B cell (primary cell): ENCODE results near the gene NMU. TPM values are rescaled to one million over a fixed set of nuclear protein-coding genes. Genes with fewer than 3 reads are reported as not detected.
"Not testable (repeated sequence)": the region's sequence is repeated elsewhere in the genome, so short reads cannot be mapped to it uniquely, and the experiment has no call there.

Experiments
- ATAC-seq: fragments of 200-7000 bp; cut with Tn5 transposase; one replicate; pipeline ENCODE4 v1.10.0; 2021; ENCODE audit warnings: low read depth, mild to moderate bottlenecking, moderate number of reproducible peaks, moderate library complexity
- CTCF ChIA-PET: fragments of 350-600 bp; sonication (Branson Sonifier 250); formaldehyde crosslinking; loops from one replicate; lab custom pipeline; 2021; ENCODE audit warnings: antibody characterized with exemption, inconsistent platforms; lab: Charles Lee
- POLR2A ChIA-PET: fragments of 350-600 bp; sonication (Branson Sonifier 250); formaldehyde crosslinking; loops from one replicate; lab custom pipeline; 2021; ENCODE audit warnings: antibody characterized with exemption; lab: Charles Lee
- DNase-seq: peaks from one replicate; pipeline ENCODE4 v3.0.0; 2013
- H2AFZ ChIP-seq: 2 replicates; pipeline ENCODE4 v1.6.1; 2012; ENCODE audit warnings: mild to moderate bottlenecking, low read depth, low read length; ENCODE audit not compliant: insufficient read depth, poor library complexity, severe bottlenecking
- H3K27ac ChIP-seq, 2 donors: 1 replicate in 1 of 2; 2 replicates in 1 of 2; pipeline ENCODE4 v1.5.1; 2012 to 2013; ENCODE audit warnings: low read length in 2 of 2, mild to moderate bottlenecking in 2 of 2, moderate library complexity in 1 of 2
- H3K27me3 ChIP-seq, 4 experiments: fragments of 200-600 bp in 1 of 4; sonication (generic) in 1 of 4; replicated peaks in 1 of 4; 1 replicate in 2 of 4; 2 replicates in 2 of 4; pipeline versions ENCODE4 v1.6.1 to v1.7.0; 2013 to 2016; ENCODE audit warnings: low read length in 3 of 4, mild to moderate bottlenecking in 2 of 4, mixed read lengths in 1 of 4, moderate library complexity in 1 of 4; ENCODE audit not compliant: insufficient read depth in 4 of 4, control insufficient read depth in 3 of 4; ENCODE audit errors: control extremely low read depth in 1 of 4
- H3K36me3 ChIP-seq, 2 experiments: replicated peaks in 1 of 2; 1 replicate in 1 of 2; 2 replicates in 1 of 2; pipeline versions ENCODE4 v1.6.1 to v1.7.1; 2013; ENCODE audit warnings: low read length in 1 of 2; ENCODE audit not compliant: insufficient read depth in 2 of 2, control insufficient read depth in 1 of 2; ENCODE audit errors: control extremely low read depth in 1 of 2, extremely low read depth in 1 of 2
- H3K4me1 ChIP-seq, 2 donors: fragments of 200-600 bp in 1 of 2; sonication (generic) in 1 of 2; 1 replicate in 1 of 2; 2 replicates in 1 of 2; pipeline versions ENCODE4 v1.5.1 to v1.6.1; 2013 to 2017; ENCODE audit warnings: low read length in 2 of 2; ENCODE audit not compliant: control insufficient read depth in 2 of 2, insufficient read depth in 2 of 2
- H3K4me2 ChIP-seq: replicated peaks from 2 replicates; pipeline ENCODE3; 2012; ENCODE audit warnings: mild to moderate bottlenecking, low read depth, low read length; ENCODE audit not compliant: poor library complexity, severe bottlenecking
- H3K4me3 ChIP-seq, 5 experiments: fragments of 200-600 bp in 1 of 5; sonication (generic) in 1 of 5; 1 replicate in 3 of 5; 2 replicates in 2 of 5; pipeline versions ENCODE4 v1.5.1 to v1.7.0; 2011 to 2016; ENCODE audit warnings: low read length in 4 of 5, mild to moderate bottlenecking in 4 of 5, low read depth in 2 of 5, control low read depth in 1 of 5, moderate library complexity in 1 of 5; ENCODE audit not compliant: insufficient read depth in 1 of 5; ENCODE audit errors: control extremely low read depth in 1 of 5, extremely low read depth in 1 of 5
- H3K79me2 ChIP-seq: fragments of 200-600 bp; sonication (generic); one replicate; pipeline ENCODE4 v1.6.0; 2016; ENCODE audit warnings: low read length; ENCODE audit not compliant: control insufficient read depth, insufficient read depth
- H3K9ac ChIP-seq: fragments of 200-600 bp; sonication (generic); 2 replicates; pipeline ENCODE4 v1.6.1; 2017; ENCODE audit warnings: mild to moderate bottlenecking, low read length, moderate library complexity
- H3K9me3 ChIP-seq, 3 donors: one replicate each; pipeline versions ENCODE4 v1.6.1 to v1.7.1; 2013; ENCODE audit warnings: low read length in 2 of 3; ENCODE audit not compliant: control insufficient read depth in 2 of 3, insufficient read depth in 1 of 3; ENCODE audit errors: control extremely low read depth in 1 of 3
- H4K20me1 ChIP-seq: 2 replicates; pipeline ENCODE4 v1.6.0; 2012; ENCODE audit warnings: mild to moderate bottlenecking, low read length; ENCODE audit not compliant: insufficient read depth, control insufficient read depth, poor library complexity, severe bottlenecking
- H3K27ac Mint-ChIP-seq: one replicate; pipeline ENCODE4 v1.8.0; 2021; ENCODE audit warnings: mixed read lengths
- H3K27me3 Mint-ChIP-seq: one replicate; pipeline ENCODE4 v1.8.0; 2021; ENCODE audit warnings: mixed read lengths
- H3K4me1 Mint-ChIP-seq: one replicate; pipeline ENCODE4 v1.8.0; 2021; ENCODE audit warnings: mixed read lengths
- H3K4me3 Mint-ChIP-seq: one replicate; pipeline ENCODE4 v1.8.0; 2021; ENCODE audit warnings: mixed read lengths
- H3K9me3 Mint-ChIP-seq: one replicate; pipeline ENCODE4 v1.8.0; 2022; ENCODE audit warnings: mixed read lengths; ENCODE audit not compliant: insufficient read depth
- EZH2 ChIP-seq: IDR thresholded peaks from 2 replicates; pipeline ENCODE4 v1.6.1; 2012; ENCODE audit warnings: borderline replicate concordance, low read depth, mild to moderate bottlenecking, moderate library complexity, low read length; ENCODE audit not compliant: insufficient read depth, poor library complexity, severe bottlenecking
- WGBS: methylation state at CpG from one replicate; pipeline ENCODE4 v1.1.5; 2013; ENCODE audit warnings: missing lambda C conversion rate; ENCODE audit not compliant: insufficient coverage; 5-methylcytosine and 5-hydroxymethylcytosine counted together
- intact Hi-C: fragments of 100-400 bp; cut with micrococcal nuclease; formaldehyde crosslinking; loops from one replicate; pipeline ENCODE4 v1.10.0; 2022
- polyA plus RNA-seq: library from polyadenylated mRNA; depleted of rRNA; stranded (reverse); fragments of >200 nt; gene quantifications from 2 replicates; pipeline ENCODE4 v1.2.3, GENCODE V29; 2012
- total RNA-seq, 2 donors: library from RNA; stranded (reverse); fragments of 120-200 nt in 1 of 2; gene quantifications; 1 replicate in 1 of 2; 2 replicates in 1 of 2; pipeline versions ENCODE4 v1.2.3 to v1.2.4, GENCODE V29; 2013 to 2022
- TF ChIP-seq, protein P1 (sequence below): fragments of 200-600 bp; IDR thresholded peaks from one replicate; pipeline ENCODE4 v1.8.0; 2022; ENCODE audit warnings: antibody characterized with exemption, mild to moderate bottlenecking

NMU gene
- total and polyA plus RNA-seq, 2 donors (not counting 1 experiment from before 2014, with no cell fraction given): not detected

DNA sequence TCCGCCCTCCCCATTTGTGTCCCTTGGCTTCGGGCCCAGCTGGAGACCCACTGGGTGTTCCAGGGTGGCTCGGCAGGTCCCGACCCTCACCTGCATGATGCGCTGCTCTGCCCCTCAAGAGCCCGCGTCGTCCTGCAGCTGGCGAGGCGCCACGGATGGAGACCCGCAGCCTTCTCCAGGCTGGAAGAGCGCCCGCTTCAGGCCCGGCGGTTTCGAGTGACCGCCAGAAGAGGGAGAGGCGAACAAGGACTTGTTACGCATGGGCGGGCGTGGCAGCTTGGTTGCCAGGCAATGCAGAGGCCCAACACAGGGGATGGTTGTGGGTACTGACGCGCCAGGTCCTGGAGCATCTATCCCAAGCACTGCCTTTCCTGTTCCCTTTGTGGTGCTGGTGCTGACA lies 44.1 kb downstream of the NMU start, which contains the start of gene PDCL2:
PDCL2 (minus strand) TSS at position 232 of the 400 bp plus-strand sequence; CDS start at position 96, 136 bp downstream.
- Histone ChIP-seq H3K9ac (no peak within 1 kb of the TSS), H3K27ac (no peak within 1 kb of the TSS), H3K4me3 (no peak within 1 kb of the TSS), H3K27me3 (no peaks in the 10 kb centered on the region), H4K20me1 (no peaks in the 10 kb centered on the region), H3K4me1 (no peaks in the 10 kb centered on the region), H3K36me3 (no peaks in the 10 kb centered on the region), H2AFZ (no peak within 1 kb of the TSS), H3K79me2 (no peaks in the 10 kb centered on the region), H3K4me2 (no peak within 1 kb of the TSS), H3K9me3 (peaks cover 0 to 6% (median 1%) of the 10 kb centered on the region in 3 donors)
- POLR2A ChIA-PET: no interaction called here
- no peaks in the 10 kb centered on the region for H3K4me1 Mint-ChIP-seq
- TF ChIP-seq EZH2: no peak
- TF ChIP-seq, protein P1, sequence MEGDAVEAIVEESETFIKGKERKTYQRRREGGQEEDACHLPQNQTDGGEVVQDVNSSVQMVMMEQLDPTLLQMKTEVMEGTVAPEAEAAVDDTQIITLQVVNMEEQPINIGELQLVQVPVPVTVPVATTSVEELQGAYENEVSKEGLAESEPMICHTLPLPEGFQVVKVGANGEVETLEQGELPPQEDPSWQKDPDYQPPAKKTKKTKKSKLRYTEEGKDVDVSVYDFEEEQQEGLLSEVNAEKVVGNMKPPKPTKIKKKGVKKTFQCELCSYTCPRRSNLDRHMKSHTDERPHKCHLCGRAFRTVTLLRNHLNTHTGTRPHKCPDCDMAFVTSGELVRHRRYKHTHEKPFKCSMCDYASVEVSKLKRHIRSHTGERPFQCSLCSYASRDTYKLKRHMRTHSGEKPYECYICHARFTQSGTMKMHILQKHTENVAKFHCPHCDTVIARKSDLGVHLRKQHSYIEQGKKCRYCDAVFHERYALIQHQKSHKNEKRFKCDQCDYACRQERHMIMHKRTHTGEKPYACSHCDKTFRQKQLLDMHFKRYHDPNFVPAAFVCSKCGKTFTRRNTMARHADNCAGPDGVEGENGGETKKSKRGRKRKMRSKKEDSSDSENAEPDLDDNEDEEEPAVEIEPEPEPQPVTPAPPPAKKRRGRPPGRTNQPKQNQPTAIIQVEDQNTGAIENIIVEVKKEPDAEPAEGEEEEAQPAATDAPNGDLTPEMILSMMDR: no peak
- H3K4me3 Mint-ChIP-seq: no peak within 1 kb of the TSS
- intact Hi-C loops: no loop called here
- no peak within 1 kb of the TSS for H3K27ac Mint-ChIP-seq
- H3K9me3 Mint-ChIP-seq: no peaks in the 10 kb centered on the region
- H3K27me3 Mint-ChIP-seq: peaks cover 11% of the 10 kb centered on the region
- CTCF ChIA-PET: no interaction called here
- ATAC-seq: no peak
- no peak for DNase-seq
- 95% methylated on average over 20 of the region's 24 CpGs for WGBS

DNA sequence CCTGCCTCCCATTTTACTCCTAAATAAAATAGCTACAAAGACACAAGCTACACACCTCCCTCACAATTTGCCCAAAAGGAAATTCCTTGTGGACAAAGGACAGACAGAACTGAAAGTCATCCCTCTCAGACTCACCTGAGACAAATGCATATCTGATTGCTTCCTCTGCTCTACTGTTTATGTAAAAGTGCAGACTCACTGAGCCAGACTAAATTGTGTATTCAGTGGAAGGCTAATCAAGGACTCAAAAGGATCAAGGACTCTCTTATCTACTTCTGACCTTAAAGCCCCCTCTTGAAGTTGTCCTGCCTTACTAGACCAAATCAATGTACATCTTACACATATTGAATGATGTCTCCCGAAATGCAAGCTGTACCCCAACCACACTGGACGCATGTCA lies 47.9 kb downstream of the NMU start:
- CTCF ChIA-PET: no interaction called here
- POLR2A ChIA-PET: no interaction called here
- Histone ChIP-seq H3K27me3 (no peaks in the 10 kb centered on the region), H4K20me1 (no peaks in the 10 kb centered on the region), H3K4me2 (no peak overlapping the region), H3K79me2 (no peaks in the 10 kb centered on the region), H3K4me1 (no peaks in the 10 kb centered on the region), H3K4me3 (no peak overlapping the region), H3K9me3 (peaks cover 0 to 6% (median 1%) of the 10 kb centered on the region in 3 donors), H3K36me3 (no peaks in the 10 kb centered on the region), H3K9ac (no peak overlapping the region), H3K27ac (no peak overlapping the region), H2AFZ (no peak overlapping the region)
- Mint-ChIP-seq H3K4me3 (no peak overlapping the region), H3K9me3 (peaks cover 2% of the 10 kb centered on the region), H3K27me3 (peaks cover 14% of the 10 kb centered on the region), H3K4me1 (no peaks in the 10 kb centered on the region), H3K27ac (no peak overlapping the region)
- ATAC-seq (no peak), DNase-seq (no peak)
- no peak for TF ChIP-seq EZH2
- TF ChIP-seq, protein P1: no peak
- intact Hi-C loops: no loop called here
- WGBS: 91% methylated on average over 2 of the region's 2 CpGs

DNA sequence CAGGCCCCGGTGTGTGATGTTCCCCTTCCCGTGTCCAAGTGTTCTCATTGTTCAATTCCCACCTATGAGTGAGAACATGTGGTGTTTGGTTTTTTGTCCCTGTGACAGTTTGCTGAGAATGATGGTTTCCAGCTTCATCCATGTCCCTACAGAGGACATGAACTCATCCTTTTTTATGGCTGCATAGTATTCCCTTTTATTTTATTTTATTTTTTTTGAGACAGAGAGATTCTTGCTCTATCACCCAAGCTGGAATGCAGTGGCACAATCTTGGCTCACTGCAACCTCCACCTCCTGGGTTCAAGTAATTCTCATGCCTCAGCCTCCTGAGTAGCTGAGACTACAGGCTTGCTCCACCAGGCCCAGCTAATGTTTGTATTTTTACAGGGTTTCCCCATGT lies 53.3 kb downstream of the NMU start:
- H3K36me3 ChIP-seq, H3K4me2 ChIP-seq, intact Hi-C loops, H3K4me1 ChIP-seq, CTCF ChIA-PET, H3K9me3 Mint-ChIP-seq, H3K27me3 ChIP-seq, H3K9ac ChIP-seq, H3K4me3 Mint-ChIP-seq, H3K27ac ChIP-seq, H3K4me1 Mint-ChIP-seq, H2AFZ ChIP-seq, H3K27me3 Mint-ChIP-seq, H3K79me2 ChIP-seq, H3K9me3 ChIP-seq, ATAC-seq, H4K20me1 ChIP-seq, H3K4me3 ChIP-seq, DNase-seq, H3K27ac Mint-ChIP-seq, POLR2A ChIA-PET: not testable (repeated sequence)
- whole genome bisulfite sequencing: no CpG with 5 or more reads among the region's 2 CpGs
